ENCODE results near the gene SORL1. TPM values are rescaled to one million over a fixed set of nuclear protein-coding genes. Genes with fewer than 3 reads are reported as not detected.

The SORL1 gene
- total RNA-seq, 4 donors from 2014 or later = 3.0 to 12.3 (median 8.1) TPM

- TF ChIP-seq POLR2AphosphoS5 (IDR thresholded peaks at IDR 0.05) (no peak), EP300 (IDR thresholded peaks at IDR 0.05) (no peak)
- TF ChIP-seq, protein P1, sequence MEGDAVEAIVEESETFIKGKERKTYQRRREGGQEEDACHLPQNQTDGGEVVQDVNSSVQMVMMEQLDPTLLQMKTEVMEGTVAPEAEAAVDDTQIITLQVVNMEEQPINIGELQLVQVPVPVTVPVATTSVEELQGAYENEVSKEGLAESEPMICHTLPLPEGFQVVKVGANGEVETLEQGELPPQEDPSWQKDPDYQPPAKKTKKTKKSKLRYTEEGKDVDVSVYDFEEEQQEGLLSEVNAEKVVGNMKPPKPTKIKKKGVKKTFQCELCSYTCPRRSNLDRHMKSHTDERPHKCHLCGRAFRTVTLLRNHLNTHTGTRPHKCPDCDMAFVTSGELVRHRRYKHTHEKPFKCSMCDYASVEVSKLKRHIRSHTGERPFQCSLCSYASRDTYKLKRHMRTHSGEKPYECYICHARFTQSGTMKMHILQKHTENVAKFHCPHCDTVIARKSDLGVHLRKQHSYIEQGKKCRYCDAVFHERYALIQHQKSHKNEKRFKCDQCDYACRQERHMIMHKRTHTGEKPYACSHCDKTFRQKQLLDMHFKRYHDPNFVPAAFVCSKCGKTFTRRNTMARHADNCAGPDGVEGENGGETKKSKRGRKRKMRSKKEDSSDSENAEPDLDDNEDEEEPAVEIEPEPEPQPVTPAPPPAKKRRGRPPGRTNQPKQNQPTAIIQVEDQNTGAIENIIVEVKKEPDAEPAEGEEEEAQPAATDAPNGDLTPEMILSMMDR (IDR thresholded peaks at IDR 0.05) = no peak
- intact Hi-C loops (cut with DNase I) = no loop called here
- Histone ChIP-seq H3K4me1 (peaks cover 13 to 18% (median 15%) of the 10 kb centered on the region in 4 donors), H3K36me3 (no peaks in the 10 kb centered on the region), H3K4me3 (no peak overlapping the region), H3K9me3 (no peaks in the 10 kb centered on the region), H3K27ac (replicated peaks in 1 of 4) (no peak overlapping the region), H3K27me3 (no peaks in the 10 kb centered on the region)
- DNase-seq (ENCODE audit: extremely low spot score) = no peak
- WGBS = 70% methylated on average over 4 of the region's 4 CpGs
Observed at GRCh38 chr11:121421149-121421901, 30.8 kb upstream of the SORL1 start.

DNA sequence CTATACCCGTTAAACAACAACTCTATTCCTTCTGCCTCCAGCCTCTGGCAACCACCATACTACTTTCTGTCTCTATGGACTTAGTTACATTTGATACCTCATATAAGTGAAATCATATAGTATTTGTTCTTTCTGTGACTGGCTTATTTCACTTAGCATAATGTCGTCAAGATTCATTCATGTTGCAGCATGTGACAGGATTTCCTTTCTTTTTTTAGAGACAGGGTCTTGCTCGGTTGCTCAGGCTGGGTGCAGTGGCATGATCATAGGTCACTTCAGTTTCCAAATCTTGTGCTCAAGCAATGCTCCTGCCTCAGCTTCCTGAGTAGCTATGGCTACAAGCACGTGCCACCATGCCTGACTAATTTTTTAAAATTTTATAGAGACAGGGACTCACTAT, 29.4 kb upstream of the SORL1 start:
- Histone ChIP-seq H3K4me1 (peaks cover 0 to 16% (median 13%) of the 10 kb centered on the region in 4 donors), H3K36me3 (no peaks in the 10 kb centered on the region), H3K4me3 (no peak overlapping the region), H3K27ac (replicated peaks in 1 of 4) (no peak overlapping the region), H3K27me3 (no peaks in the 10 kb centered on the region), H3K9me3 (no peaks in the 10 kb centered on the region)
- DNase-seq (ENCODE audit: extremely low spot score) = no peak
- intact Hi-C loops (cut with DNase I) = no loop called here
- 55% methylated on average over 4 of the region's 4 CpGs for WGBS
- TF ChIP-seq POLR2A (IDR thresholded peaks at IDR 0.05; ENCODE audit: low read depth) = no peak
- TF ChIP-seq POLR2AphosphoS5 (IDR thresholded peaks at IDR 0.05) = no peak
- TF ChIP-seq, protein P1 (IDR thresholded peaks at IDR 0.05) = no peak
- TF ChIP-seq EP300 (IDR thresholded peaks at IDR 0.05) = no peak

DNA sequence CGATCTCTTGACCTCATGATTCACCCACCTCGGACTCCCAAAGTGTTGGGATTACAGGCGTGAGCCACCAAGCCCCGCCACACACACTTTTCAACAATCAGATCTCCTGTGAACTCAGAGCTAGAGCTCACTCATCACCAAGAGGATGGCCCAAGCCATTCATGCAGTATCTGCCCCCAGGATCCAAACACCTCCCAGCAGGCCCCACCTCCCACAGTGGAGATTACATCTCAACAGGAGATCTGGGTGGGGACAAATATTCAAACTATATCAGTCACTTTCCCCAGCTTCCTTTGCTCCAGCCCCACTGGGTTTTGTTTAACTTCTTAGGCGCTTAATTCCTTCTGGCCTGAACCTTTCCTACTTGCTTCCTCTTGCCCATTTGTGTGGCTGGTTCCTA, 26.3 kb upstream of the SORL1 start:
- Histone ChIP-seq H3K27me3 (no peaks in the 10 kb centered on the region), H3K9me3 (no peaks in the 10 kb centered on the region), H3K4me1 (peaks cover 0 to 13% (median 11%) of the 10 kb centered on the region in 4 donors), H3K36me3 (no peaks in the 10 kb centered on the region), H3K27ac (replicated peaks in 1 of 4) (no peak overlapping the region), H3K4me3 (no peak overlapping the region)
- TF ChIP-seq POLR2A (IDR thresholded peaks at IDR 0.05; ENCODE audit: low read depth) (no peak), POLR2AphosphoS5 (IDR thresholded peaks at IDR 0.05) (no peak), EP300 (IDR thresholded peaks at IDR 0.05) (no peak)
- TF ChIP-seq, protein P1 (IDR thresholded peaks at IDR 0.05) = no peak
- 96% methylated on average over 5 of the region's 5 CpGs for WGBS
- intact Hi-C loops (cut with DNase I) = no loop called here
- no peak for DNase-seq (ENCODE audit: extremely low spot score)

DNA sequence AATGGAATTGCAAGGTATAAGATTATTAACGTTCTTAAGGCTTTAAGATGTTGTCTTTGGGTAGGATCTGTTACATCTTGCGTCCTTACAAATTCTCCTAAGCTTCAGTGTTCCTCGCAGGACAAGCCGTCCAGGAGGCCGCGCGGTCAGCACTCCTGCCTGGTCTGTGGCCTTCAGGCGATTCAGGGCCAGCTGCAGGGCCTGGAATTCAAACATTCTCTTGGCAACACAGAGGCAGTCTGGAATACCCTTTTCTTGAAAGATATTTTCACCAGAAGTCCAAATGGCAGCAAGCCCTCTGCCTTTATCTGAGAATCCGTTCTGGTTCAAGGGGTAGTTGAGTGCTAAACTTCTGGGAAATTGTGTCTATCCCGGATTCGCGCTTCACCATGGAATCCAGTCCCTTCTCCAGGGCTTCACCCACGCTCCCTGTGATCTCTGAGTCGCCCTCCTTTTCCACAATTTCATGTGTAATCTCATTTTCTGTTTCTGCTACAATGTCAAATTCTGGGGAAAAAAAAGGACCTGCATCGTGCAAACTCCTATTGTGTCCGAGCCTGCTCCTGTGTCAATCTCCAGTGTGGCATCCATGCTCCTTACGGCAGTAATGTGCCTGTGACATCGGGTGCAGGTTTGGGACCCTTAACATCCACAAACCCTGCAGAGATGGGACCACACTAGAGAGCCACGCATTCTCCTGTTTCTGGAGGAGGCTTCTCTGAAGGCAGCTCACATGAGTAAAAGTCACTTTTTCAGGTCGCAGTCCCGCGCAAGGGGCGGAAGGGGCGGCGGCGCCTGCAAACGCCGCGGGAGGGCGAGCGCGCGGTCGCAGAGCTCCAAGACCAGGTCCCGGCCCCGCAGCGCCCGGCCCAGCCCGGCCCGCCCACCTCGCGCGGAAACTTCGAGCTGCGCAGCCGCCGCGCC, 25.4 kb upstream of the SORL1 start:
- Histone ChIP-seq H3K27ac (replicated peaks in 1 of 4) (no peak overlapping the region), H3K4me3 (peak overlapping the region; percentile 41 to 52 (median 42)), H3K4me1 (peaks cover 0 to 13% (median 11%) of the 10 kb centered on the region in 4 donors), H3K9me3 (no peaks in the 10 kb centered on the region), H3K36me3 (no peaks in the 10 kb centered on the region), H3K27me3 (no peaks in the 10 kb centered on the region)
- intact Hi-C loops (cut with DNase I) = no loop called here
- DNase-seq (ENCODE audit: extremely low spot score) = no peak
- 41% methylated on average over 33 of the region's 48 CpGs for WGBS
- TF ChIP-seq EP300 (IDR thresholded peaks at IDR 0.05) = no peak
- TF ChIP-seq, protein P1 (IDR thresholded peaks at IDR 0.05) = peak; percentile 31 to 43 (median 32)
